ENCODE results near the gene HSDL2. TPM values are rescaled to one million over a fixed set of nuclear protein-coding genes. Genes with fewer than 3 reads are reported as not detected.

The HSDL2 gene
- polyA plus RNA-seq, 1 of the 3 experiments (the other 2 are of a cell fraction) = 14.4 TPM

DNA sequence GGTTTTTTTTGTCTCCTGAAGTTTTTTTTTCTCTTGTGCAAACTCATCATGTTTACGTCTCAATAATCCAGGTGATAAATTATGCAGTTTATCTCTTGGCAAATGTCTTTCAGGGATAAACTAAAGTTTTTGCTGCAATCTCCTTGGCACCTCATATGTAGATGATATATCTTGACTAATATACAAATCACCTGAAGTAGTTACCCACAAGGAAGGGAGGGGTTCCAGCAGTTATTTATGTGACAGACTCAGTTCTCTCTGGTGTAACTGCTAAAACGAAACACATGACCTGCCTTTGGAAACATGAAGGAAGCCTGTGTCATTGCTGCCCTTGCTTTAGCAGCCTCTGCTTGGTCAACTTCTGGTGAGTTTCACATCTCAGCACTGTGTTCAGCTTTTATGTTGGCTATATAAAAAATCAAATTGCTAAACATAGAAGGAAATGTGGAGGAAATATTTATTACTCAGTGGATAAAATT lies 67.4 kb downstream of the HSDL2 start:
- Histone ChIP-seq H2AFZ (ENCODE audit: low read depth) (no peak overlapping the region), H3F3A (replicated peaks; ENCODE audit: insufficient read depth) (peaks cover 9% of the 10 kb centered on the region), H3K9ac (no peak overlapping the region), H3K9me3 (no peaks in the 10 kb centered on the region), H4K20me1 (ENCODE audit: insufficient read depth) (no peaks in the 10 kb centered on the region), H3K79me2 (ENCODE audit: insufficient read depth) (no peaks in the 10 kb centered on the region), H3K4me1 (ENCODE audit: control insufficient read depth in 1 of 2, insufficient read depth in 2 of 2, low read depth in 1 of 2, low read length in 1 of 2) (peaks cover 0 to 5% of the 10 kb centered on the region in 2 experiments; a peak in 1 of 4 replicates), H3K27ac (ENCODE audit: low read depth in 2 of 2, low read length in 1 of 2) (peak overlapping the region; percentile 50 to 58; a peak in 3 of 4 replicates), H3K36me3 (replicated peaks in 1 of 2; ENCODE audit: control insufficient read depth in 1 of 2, insufficient read depth in 2 of 2, low read length in 1 of 2) (peaks cover 2 to 16% of the 10 kb centered on the region in 2 experiments), H3K9me2 (no peaks in the 10 kb centered on the region), H3K4me2 (peak overlapping the region; percentile 24; the same call in 1 of the 2 replicates), H3K27me3 (ENCODE audit: insufficient read depth) (no peaks in the 10 kb centered on the region), H3K4me3 (ENCODE audit: low read depth in 2 of 2, low read length in 1 of 2) (no peak overlapping the region)
- WGBS (ENCODE audit: low lambda C conversion rate) = 47% methylated on average over 2 of the region's 2 CpGs
- ChIA-PET CTCF (no interaction called here), POLR2A (no interaction called here)
- DNase-seq = no peak
- 0 out of 2 replicates have a peak, but pooled peaks have one; percentile 19 for TF ChIP-seq TCF12 (IDR thresholded peaks at IDR 0.05)
- TF ChIP-seq GABPA (IDR thresholded peaks at IDR 0.05; ENCODE audit: low read depth) = no peak
- TF ChIP-seq, protein P1, sequence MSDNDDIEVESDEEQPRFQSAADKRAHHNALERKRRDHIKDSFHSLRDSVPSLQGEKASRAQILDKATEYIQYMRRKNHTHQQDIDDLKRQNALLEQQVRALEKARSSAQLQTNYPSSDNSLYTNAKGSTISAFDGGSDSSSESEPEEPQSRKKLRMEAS (IDR thresholded peaks at IDR 0.05; ENCODE audit: low read depth) = no peak
- TF ChIP-seq JUND (IDR thresholded peaks at IDR 0.05) = no peak
- TF ChIP-seq, protein P2, sequence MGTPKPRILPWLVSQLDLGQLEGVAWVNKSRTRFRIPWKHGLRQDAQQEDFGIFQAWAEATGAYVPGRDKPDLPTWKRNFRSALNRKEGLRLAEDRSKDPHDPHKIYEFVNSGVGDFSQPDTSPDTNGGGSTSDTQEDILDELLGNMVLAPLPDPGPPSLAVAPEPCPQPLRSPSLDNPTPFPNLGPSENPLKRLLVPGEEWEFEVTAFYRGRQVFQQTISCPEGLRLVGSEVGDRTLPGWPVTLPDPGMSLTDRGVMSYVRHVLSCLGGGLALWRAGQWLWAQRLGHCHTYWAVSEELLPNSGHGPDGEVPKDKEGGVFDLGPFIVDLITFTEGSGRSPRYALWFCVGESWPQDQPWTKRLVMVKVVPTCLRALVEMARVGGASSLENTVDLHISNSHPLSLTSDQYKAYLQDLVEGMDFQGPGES (IDR thresholded peaks at IDR 0.05; ENCODE audit: low read depth, low read length) = no peak

DNA sequence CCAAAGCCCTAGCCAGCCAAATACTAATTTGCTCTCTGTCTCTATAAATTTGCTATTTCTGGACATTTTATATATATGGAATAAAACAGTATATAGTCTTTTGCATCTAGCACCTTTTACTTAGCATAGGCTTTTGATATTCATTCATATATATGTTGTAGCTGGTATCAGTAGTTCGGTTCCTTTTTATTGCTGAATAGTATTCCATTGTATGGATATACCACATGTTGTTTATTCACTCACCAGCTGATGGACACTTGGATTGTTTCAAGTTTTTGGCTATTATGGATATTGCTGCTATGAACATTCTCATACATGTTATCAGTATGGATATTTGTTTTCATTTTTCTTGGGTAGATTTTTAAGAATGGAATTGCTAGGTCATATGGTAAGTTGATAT lies 82.9 kb downstream of the HSDL2 start:
- Histone ChIP-seq H3K4me1 (ENCODE audit: control insufficient read depth in 1 of 2, insufficient read depth in 2 of 2, low read depth in 1 of 2, low read length in 1 of 2) (no peaks in the 10 kb centered on the region), H3K9ac (no peak overlapping the region), H3K27me3 (ENCODE audit: insufficient read depth) (no peaks in the 10 kb centered on the region), H3K4me3 (ENCODE audit: low read depth in 2 of 2, low read length in 1 of 2) (no peak overlapping the region), H3K27ac (ENCODE audit: low read depth in 2 of 2, low read length in 1 of 2) (no peak overlapping the region), H3F3A (replicated peaks; ENCODE audit: insufficient read depth) (no peaks in the 10 kb centered on the region), H3K4me2 (no peak overlapping the region), H3K9me2 (no peaks in the 10 kb centered on the region), H3K36me3 (replicated peaks in 1 of 2; ENCODE audit: control insufficient read depth in 1 of 2, insufficient read depth in 2 of 2, low read length in 1 of 2) (peaks cover 21 to 48% of the 10 kb centered on the region in 2 experiments), H4K20me1 (ENCODE audit: insufficient read depth) (no peaks in the 10 kb centered on the region), H3K79me2 (ENCODE audit: insufficient read depth) (no peaks in the 10 kb centered on the region), H2AFZ (ENCODE audit: low read depth) (no peak overlapping the region), H3K9me3 (no peaks in the 10 kb centered on the region)
- CTCF ChIA-PET = no interaction called here
- no peak for DNase-seq
- TF ChIP-seq, protein P2 (IDR thresholded peaks at IDR 0.05; ENCODE audit: low read depth, low read length) = no peak
- TF ChIP-seq FOSL2 (IDR thresholded peaks at IDR 0.05; ENCODE audit: borderline replicate concordance, low read depth) (no peak), NRF1 (IDR thresholded peaks at IDR 0.05; ENCODE audit: low read depth, low read length) (no peak), RCOR1 (IDR thresholded peaks at IDR 0.05; ENCODE audit: low read length) (no peak), EZH2phosphoT487 (IDR thresholded peaks at IDR 0.05; ENCODE audit: borderline replicate concordance, low read depth) (no peak), EP300 (IDR thresholded peaks at IDR 0.05; ENCODE audit: borderline replicate concordance in 1 of 2, low read depth in 1 of 2, low read length in 1 of 2) (no peak), JUND (IDR thresholded peaks at IDR 0.05) (no peak), POLR2AphosphoS5 (IDR thresholded peaks at IDR 0.05; ENCODE audit: low read depth, low read length) (no peak), CHD2 (IDR thresholded peaks at IDR 0.05; ENCODE audit: low read length, partially characterized antibody) (no peak)
- TF ChIP-seq, protein P3, sequence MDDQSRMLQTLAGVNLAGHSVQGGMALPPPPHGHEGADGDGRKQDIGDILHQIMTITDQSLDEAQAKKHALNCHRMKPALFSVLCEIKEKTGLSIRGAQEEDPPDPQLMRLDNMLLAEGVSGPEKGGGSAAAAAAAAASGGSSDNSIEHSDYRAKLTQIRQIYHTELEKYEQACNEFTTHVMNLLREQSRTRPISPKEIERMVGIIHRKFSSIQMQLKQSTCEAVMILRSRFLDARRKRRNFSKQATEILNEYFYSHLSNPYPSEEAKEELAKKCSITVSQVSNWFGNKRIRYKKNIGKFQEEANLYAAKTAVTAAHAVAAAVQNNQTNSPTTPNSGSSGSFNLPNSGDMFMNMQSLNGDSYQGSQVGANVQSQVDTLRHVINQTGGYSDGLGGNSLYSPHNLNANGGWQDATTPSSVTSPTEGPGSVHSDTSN (IDR thresholded peaks at IDR 0.05) = no peak
- TF ChIP-seq, protein P4, sequence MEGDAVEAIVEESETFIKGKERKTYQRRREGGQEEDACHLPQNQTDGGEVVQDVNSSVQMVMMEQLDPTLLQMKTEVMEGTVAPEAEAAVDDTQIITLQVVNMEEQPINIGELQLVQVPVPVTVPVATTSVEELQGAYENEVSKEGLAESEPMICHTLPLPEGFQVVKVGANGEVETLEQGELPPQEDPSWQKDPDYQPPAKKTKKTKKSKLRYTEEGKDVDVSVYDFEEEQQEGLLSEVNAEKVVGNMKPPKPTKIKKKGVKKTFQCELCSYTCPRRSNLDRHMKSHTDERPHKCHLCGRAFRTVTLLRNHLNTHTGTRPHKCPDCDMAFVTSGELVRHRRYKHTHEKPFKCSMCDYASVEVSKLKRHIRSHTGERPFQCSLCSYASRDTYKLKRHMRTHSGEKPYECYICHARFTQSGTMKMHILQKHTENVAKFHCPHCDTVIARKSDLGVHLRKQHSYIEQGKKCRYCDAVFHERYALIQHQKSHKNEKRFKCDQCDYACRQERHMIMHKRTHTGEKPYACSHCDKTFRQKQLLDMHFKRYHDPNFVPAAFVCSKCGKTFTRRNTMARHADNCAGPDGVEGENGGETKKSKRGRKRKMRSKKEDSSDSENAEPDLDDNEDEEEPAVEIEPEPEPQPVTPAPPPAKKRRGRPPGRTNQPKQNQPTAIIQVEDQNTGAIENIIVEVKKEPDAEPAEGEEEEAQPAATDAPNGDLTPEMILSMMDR (IDR thresholded peaks at IDR 0.05) = no peak
- POLR2A ChIA-PET = no interaction called here
- WGBS (ENCODE audit: low lambda C conversion rate) = 93% methylated on average over 1 of the region's 1 CpG
